GM21717 (cell line): ENCODE results near the gene DUSP3.
A peak's percentile ranks its signal among the peaks of the same experiment; 100 is the strongest.

ENCODE experiments used
- ATAC-seq: cut with Tn5 transposase; IDR thresholded peaks from one replicate; pipeline ENCODE4 v1.9.1; 2021; ENCODE audit warnings: mild to moderate bottlenecking, moderate library complexity; ENCODE audit not compliant: unreplicated experiment

DUSP3 gene

DNA sequence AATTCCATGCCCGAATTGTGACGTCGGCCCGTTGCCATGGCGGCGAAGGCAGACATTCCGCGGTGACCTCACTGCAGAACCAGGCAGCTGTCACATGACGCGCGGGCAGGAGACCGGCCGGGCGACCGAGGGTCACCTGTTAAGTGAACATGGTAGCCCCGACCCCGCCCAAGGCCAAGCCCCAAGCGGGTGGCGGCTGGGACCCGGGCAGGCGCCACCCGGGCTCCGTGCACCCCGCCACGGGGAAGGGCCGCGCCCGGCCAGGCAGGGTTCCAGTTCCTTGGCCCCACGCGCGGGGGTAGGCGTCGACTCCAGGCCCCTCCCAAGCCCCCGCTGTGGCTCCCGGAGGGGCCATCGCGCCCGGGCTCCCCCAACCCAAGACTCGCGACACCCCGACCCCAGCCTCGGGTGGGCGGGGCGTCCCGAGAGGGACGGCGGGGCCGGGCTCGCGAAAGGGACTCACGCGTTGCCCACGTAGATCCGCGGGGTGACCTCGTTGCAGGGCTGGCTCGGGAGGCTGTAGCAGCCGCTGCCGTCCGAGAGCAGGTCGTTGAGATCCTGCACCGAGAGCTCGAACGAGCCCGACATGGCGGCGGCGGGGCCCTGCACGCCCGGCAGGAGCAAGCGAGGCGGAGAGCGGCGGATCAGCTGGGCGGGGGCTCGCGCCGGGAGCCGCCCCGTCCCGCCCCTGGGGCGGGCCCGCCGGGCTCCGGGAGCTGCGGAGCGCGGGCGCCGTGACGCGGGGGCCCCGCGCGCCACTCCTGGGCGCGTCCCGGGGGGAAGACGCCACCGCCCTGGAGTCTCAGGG is at the start of gene DUSP3:
TSS of gene DUSP3 (minus strand) at position 641 of the 808 bp plus-strand sequence. CDS start at position 588, 53 bp downstream.
- ATAC-seq, result peak; percentile 72

- no peak for ATAC-seq
Measured at GRCh38 chr17:43827596-43827995, 48.8 kb upstream of the DUSP3 start.

DNA sequence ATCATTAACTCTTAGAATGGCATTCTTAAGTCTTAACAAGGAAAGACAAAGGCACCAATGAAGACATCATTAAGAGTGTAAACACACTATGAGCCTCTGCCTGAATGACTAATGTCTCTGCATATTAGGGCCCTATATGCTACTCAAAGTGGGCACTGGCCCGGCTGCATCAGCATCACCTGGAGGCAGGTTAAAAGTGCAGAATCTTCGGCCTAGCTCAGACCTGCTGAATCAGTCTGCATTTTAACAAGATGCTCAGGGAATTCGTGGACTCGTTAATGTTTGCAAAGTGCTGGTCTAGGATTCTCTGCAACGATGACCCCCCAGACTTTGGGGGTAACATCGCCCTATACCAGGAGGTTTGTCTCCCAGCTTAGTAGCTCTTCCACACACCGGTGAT is 47.4 kb upstream of the DUSP3 start:
- no peak for ATAC-seq

- ATAC-seq, result no peak
Measured at GRCh38 chr17:43825567-43825966, 46.8 kb upstream of the DUSP3 start.

DNA sequence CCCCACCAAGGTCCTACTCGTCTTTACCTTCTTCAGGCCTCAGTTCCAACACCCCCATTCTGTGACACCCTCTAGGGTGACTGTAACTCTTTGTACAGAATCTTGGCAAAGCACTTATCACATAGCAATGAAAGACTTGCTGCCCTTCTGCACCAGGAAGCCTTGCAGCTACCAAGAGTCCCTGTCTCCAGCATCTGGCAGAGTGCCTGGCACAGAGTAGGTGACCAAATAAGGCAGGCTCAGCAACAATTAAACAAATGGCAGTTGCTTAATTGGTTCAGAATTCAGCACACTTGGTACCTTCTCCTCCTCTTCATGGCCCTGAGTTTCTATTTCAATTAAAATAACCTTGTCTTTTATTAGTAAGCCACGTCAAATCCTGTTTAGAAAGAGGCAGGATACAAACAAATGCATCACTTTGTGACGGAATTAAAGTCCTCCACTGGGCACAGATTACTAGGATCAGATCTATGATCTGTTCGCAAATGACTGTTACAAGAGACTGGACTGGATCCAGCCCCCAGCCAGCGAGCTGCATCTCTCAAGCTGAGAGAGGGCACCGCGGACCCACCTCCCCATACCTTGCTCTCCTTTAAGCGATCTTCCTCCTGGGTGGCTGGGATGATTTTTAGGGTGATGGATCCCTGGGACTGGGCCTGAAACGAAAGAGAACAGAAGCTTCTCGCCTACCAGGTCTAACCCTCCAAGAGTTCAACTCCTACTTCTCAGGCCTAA is 44.7 kb upstream of the DUSP3 start:
- no peak for ATAC-seq

- no peak for ATAC-seq
Measured at GRCh38 chr17:43822570-43823190, 43.9 kb upstream of the DUSP3 start.

DNA sequence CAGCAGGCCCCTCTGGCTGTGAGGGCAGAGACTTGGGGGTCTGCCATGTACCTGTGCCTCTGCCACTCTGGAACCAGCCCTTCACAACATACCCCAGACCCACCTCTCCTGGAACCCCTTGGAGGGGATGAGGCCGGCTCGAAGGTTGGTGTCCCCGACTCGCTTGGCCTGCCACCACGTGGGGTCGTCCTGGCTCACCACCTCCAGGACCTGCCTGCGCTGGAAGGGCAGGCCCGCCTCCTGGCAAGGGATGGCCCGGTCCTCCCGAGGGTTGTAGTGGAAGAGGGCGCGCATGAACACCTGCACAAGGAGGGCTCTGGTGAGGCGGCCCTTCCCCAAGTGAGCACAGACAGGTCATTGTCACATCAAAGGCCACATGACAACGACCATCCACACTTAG is 42.0 kb upstream of the DUSP3 start:
- ATAC-seq, result no peak

DNA sequence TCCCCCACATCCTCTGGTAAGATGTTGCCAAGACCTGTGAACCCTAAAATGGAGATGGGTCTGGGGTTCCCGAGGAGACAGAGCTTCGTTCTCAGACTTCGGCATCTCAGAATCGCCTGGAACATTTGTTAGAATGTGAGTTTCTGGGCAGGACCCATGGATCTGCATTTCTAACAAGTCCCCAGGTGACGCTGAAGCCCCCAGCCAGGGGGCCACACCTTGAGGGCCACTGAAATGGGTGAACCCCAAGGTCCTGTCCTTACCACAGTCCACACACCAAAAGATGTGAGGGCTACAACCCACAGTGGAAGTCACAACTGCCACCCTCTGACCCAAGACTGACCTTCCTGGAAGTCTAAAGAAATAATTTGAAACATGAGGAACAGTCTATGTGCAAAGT is 40.2 kb upstream of the DUSP3 start:
- no peak for ATAC-seq

DNA sequence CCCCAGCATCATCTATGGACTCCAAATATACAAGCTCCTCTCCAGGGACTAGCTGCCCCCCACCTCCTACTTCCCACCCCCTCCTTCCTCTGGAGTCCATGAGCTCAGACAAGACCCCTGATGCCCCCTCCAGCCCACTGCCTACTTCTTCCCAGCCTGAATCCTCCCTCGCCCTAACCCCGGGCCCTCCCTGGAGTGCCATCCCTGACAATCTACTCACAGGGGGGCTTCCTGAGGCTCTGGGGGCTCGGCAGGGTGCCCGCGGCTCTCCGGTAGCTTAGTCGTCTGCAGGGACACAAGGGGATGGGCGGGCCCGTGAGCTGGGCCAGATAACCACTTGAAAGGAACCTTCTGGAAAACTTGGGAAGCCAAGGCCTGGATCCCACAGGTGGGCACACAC is 39.0 kb upstream of the DUSP3 start:
- no peak for ATAC-seq

DNA sequence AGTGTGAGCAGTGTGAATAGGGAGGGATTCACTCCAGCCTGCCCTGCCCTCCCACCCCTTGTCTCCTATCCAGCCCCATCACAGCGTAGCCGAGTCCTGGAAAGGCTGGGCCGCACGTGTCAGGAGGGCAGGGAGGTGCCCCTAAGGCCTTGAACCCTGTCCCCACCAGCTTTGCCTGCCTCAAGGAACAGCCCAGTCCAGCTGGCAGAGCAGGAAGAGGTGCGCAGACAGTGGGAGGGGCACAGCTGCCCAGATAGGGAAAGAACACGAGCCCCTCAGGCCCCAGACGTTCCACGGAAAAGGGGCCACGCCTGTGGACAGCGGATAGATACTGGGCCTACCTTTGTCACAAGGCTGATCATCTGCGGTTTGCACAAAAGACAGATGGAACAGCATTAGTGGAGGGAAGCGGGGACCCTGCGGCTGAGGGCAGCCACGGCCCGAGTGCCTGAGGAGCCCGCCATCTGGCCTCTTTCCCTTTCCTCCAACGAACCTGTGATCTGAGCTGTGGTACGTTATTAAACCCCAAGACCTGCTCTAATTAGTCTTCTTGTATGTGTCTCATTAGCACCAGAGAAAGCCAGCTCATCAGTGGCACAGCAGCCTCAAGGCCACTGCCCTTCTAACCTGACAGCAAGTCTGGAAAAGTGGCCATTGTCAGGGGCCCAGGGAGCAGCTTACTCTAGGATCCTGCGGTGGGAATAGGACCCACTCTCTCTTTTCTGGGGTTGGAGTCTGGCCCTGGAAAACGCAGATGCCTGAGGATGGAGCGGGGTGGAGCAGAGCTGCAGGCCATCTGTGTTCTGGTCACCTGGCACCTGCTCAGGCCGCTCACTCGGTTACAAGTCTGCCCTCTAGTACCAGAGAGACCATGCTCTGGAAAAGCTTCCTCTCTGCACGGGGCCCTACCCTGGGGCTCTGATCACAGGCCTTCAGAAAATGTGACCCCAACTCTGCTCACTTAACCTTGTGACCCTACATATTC is 37.9 kb upstream of the DUSP3 start:
- ATAC-seq, result no peak

DNA sequence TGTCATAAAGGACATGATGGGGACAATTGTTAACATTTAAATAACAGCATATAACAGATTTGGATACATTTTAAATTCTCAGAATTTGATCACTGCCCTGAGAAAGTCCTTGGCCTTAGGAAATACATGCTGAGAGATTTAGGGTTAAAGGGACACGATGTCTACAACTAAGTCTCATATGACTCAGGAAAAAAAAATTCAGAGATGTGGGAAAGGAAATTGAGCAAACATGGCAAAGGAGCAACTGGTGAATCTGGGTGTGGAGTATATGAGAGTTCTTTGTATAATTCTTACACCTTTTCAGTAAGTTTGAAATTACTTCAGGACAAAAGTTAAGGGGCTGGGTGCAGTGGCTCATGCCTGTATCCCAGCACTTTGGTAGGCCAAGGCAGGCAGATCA is 35.9 kb upstream of the DUSP3 start:
- ATAC-seq, result no peak

DNA sequence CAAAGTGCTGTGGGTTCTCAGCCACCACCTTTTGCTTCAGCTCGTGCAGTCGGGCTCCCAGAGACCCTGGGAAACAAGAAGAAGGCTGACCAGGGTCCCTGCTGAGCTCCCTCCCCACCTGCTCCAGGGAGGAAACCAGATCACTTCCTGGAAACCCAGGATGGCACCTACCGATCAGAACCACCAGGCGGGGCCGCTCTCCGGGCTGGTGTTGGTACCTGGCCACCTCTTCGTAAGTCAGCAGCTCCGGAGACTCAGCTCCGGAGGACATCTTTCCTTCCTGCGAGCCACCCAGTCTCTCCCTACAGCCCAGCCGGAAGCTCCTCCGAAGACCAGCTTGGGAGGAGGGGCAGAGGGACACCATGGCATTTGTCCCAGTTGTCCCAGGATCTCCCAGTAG is 35.2 kb upstream of the DUSP3 start:
- ATAC-seq, result no peak

DNA sequence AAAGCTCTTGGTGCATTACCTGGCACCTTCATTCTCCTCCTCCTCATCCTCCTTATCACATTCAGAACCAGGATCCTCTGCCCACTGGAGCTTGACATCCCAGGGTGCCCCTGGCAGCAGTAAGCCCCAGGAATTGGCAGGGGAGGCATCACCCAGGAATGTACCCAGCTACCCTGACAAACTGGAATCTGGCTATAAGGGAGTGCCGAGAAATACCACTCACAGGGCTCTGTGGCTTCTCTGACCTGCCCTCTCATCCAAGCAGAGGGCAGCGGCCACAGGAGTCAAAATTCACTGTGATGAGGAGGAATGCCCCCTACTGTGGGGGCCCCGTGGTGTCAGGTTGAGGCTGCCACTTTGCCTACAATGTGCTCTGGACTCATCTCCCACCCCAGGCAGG is 34.6 kb upstream of the DUSP3 start:
- ATAC-seq, result no peak

- no peak for ATAC-seq
Measured at GRCh38 chr17:43812396-43813265, 33.9 kb upstream of the DUSP3 start.

- ATAC-seq, result no peak
Measured at GRCh38 chr17:43810823-43811222, 32.0 kb upstream of the DUSP3 start.

DNA sequence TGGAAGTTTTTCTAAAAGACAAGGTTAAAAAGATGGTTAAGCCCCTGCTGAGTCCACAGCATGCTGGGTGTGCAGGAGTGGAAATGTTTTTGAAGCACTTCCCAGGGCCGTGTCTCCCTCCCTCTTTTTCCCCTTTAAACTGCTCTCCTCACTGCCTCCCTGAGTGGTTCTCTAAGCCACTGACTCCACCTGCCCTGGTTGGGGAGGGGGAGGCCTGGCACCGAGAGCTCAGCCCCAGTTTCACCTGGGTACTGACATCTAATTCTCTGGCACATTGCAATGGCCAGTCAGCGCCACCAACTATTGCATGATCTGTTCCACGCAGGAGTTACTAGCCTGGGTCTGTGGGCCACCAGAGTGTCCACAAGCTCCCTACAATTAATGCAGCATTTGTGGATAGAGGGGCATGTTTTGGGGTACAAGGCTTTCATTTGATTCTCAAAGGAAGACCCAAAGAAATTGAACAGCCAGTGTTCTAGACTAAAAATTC is 31.5 kb upstream of the DUSP3 start:
- ATAC-seq, result no peak

DNA sequence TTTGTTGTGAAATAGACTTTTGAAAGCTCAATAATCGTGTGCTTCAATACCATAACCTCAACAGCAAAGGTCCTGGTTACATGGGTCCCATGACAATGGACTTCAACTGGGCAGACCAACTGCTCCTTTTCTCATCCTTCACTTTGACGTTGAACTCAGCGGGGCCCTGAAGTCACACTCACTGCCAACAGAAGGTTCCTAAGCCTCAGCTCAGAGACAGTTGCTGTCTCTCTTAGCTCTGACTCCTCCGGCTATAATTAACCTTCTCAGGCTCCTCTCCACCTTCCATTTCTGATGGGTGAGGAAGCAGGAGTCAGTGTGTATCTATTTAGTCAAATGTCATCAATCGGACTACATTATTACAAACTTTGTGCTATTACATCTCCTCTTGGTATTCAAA is 30.3 kb upstream of the DUSP3 start:
- no peak for ATAC-seq

DNA sequence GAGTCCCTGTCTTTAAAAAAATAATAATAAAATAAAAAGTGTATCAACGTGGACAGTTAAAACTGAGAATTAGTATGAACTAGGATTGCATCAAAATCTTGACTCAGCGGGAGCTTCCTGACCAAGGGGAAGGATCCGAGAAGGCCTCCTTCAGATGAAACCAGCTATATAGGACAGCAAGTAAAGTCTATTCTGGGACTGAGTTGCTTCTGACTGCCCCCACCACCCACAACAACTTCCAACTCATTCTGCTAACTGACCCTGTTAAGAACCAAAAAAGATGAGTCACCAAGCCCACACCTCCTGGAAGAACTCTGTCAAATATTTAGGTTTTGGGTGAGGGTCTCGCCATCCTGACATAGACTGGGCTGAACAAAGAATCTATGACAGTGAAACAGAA is 29.3 kb upstream of the DUSP3 start:
- no peak for ATAC-seq

DNA sequence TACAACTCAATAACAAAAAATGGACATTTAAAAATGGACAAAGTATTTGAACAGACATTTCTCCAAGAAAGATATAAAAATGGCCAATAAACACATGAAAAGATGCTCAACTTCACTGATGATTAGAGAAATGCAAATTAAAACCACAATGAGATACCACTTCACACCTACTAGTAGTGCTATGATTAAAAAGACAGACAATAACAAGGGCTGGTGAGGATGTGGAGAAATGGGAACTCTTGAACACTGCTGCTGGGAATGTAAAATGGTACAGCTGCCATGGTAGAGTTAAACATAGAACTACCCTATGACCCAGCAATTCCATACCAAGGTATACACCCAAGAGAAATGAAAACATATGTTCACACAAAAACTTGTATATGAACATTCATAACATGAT is 26.3 kb upstream of the DUSP3 start:
- no peak for ATAC-seq

GRCh38 chr17:43803758-43804157 is 25.0 kb upstream of the DUSP3 start:
- no peak for ATAC-seq
